Astrocyte (in vitro differentiated cells and primary cell): ENCODE data around the gene MEST.

Experiments used
- CTCF ChIP-seq: IDR thresholded peaks from 2 replicates; pipeline ENCODE4 v1.5.1; 2011; ENCODE audit warnings: low read depth, mild to moderate bottlenecking, inconsistent platforms, low read length, moderate library complexity; ENCODE audit not compliant: insufficient read depth
- EZH2 ChIP-seq: IDR thresholded peaks from 2 replicates; pipeline ENCODE4 v1.6.1; 2012; ENCODE audit warnings: mild to moderate bottlenecking, low read length, inconsistent platforms; ENCODE audit not compliant: insufficient read depth

- TF ChIP-seq CTCF = no peak
- TF ChIP-seq EZH2 = no peak
These were observed 814 bp downstream of the MEST start for GRCh38 chr7:130492523-130493274.
